Stimulated activated CD4-positive, alpha-beta T cell treated with anti-CD3 and anti-CD28 coated beads, Interleukin-1b, Interleukin-23, amount 100 ng/mL, for 4 hours (primary cell): ENCODE measurements around the gene WBP2.
"Not testable (repeated sequence)": the region's sequence is repeated elsewhere in the genome, so short reads cannot be mapped to it uniquely, and the experiment has no call there.

ENCODE experiments used
- DNase-seq, 2 donors: peaks; one replicate each; pipeline ENCODE4 v3.0.0-alpha.2; 2020; ENCODE audit warnings: low read depth in 2 of 2

The WBP2 gene

GRCh38 chr17:75889454-75889853 is 34.3 kb upstream of the WBP2 start:
- DNase-seq, result no peak

- no peak for DNase-seq
These were observed 33.3 kb upstream of the WBP2 start for GRCh38 chr17:75888484-75888883.

DNA sequence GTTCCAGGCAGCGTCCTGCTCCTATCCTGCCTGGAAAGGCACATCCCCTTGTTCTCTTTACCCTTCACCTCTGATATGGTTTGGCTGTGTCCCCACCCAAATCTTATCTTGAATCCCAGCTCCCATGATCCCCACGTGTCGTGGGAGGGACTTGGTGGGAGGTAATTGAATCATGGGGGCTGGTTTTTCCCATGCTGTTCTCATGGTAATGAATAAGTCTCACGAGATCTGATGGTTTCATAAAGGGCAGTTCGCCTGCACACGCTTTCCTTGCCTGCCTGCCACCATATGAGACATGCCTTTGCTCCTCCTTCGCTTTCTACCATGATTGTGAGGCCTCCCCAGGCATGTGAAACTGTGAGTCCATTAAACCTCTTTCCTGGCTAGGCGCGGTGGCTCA is 30.7 kb upstream of the WBP2 start:
- DNase-seq, result not testable (repeated sequence)

DNA sequence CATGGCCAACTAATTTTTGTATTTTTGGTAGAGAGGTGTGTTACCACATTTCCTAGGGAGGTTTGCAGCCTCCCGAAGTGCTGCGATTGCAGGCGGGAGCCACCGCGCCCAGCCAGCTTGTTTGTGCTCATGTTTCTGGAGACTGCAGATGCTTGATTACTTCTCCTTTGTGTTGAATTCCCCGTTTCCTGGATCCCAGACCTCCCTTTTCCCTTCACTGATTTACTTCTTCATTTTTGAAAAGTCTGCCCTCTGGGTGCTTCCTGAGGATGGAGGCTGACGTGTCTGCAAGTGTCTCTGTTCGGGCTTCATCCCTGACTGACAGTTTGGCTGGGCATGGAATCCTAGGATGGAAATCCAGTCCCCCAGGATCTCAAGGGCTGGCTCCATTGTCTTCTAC is 30.3 kb upstream of the WBP2 start:
- DNase-seq, result no peak

DNA sequence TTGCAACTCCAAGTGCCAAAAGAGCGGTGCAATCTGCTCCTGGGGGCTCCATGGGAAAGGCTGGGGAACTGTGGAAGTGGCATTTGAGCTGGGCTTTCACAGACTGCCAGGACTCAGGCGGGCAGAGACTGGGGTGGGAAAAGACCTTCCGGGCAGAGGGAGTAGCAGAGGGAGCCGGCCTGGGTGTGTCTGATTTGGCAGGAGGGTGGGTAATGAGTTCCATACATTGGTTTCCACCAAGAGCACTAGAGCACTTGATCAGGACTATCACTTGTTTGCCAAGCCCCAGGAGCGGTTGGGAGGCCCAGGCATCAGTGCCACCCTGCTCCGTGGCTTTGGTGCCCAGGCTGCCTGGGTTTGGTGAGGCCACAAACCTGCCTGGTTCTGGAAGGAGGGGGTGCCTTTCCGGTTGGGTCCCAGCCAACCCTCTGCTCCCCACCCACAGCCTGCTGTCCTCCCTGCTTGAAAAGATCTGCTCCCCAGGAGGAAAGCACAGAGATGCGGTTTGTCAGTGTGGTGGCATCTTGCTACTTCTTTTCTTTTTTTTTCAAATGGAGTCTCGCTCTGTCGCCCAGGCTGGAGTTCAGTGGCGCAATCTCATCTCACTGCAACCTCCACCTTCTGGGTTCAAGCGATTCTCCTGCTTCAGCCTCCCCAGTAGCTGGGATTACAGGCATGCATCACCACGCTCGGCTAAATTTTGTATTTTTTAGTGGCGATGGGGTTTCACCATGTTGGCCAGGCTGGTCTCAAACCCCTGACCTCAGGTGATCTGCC is 26.7 kb upstream of the WBP2 start:
- no peak for DNase-seq

GRCh38 chr17:75880266-75880665 is 25.1 kb upstream of the WBP2 start:
- no peak for DNase-seq

GRCh38 chr17:75878174-75878998 is 23.3 kb upstream of the WBP2 start, which contains the start of gene TRIM47:
TSS of gene TRIM47 (minus strand) at chr17:75878581. CDS start at chr17:75878548, 33 bp downstream.
- no peak for DNase-seq

DNA sequence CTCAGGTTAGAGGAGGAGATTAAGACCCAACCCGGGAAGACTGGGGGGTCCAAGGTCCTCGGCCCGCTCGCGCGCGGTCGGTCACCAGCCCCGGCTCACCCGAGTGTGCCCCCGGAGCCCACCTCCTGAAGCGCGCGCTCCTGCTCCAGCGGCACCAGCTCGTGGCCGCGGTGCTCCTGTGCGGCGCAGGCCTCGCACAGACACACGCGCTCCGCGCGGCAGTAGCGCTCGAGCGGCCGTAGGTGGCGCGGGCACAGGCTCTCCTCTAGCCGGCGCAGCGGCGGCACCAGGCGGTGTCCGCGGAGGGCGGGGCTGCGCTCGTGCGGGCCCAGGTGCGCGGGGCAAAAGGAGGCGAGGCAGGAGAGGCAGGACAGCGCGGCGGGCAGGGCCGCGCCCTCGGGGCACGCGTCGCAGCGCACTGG is 22.6 kb upstream of the WBP2 start:
- DNase-seq, result peak; percentile 56 to 62

DNA sequence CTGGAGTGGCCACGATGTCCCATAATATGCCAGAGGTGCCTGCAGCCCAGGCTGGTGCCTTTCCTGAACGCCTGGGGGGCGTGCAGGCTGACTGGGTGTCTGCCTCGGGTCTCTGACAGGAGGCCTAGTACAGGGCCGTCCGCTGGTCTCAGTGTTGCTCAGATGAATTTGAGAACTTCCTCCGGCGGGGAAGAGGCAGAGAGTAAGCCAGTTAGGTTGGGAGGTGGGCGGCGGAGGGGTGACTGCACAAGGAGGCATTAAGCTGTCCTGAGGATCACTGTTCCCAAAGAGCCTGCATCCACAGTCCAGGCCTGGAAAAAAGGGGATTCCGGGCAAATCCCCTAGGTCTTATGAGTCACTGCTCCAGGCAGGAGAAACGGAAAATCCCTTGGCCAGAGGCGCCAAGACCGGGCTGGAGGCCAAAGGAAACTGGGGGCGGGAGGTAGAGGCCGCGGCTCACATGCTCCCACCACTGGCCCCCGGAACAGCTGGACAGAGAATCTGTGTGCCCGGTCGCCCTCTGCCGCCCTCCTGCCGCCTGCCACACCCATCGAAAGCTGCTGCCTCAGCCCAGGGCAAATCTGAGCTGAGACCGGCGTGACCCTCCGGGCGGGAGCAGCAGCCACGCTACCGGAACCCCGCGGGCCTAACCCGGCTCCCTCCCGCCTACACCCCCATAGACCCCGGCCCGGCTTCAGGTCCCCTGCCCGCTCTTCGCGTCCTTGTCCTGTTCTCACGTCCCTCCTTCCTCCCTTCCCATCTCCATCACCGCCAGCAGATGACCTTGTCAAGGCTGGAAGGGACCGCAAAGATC is 22.0 kb upstream of the WBP2 start:
- DNase-seq, result peak in 1 of 2 donors; percentile 32

DNA sequence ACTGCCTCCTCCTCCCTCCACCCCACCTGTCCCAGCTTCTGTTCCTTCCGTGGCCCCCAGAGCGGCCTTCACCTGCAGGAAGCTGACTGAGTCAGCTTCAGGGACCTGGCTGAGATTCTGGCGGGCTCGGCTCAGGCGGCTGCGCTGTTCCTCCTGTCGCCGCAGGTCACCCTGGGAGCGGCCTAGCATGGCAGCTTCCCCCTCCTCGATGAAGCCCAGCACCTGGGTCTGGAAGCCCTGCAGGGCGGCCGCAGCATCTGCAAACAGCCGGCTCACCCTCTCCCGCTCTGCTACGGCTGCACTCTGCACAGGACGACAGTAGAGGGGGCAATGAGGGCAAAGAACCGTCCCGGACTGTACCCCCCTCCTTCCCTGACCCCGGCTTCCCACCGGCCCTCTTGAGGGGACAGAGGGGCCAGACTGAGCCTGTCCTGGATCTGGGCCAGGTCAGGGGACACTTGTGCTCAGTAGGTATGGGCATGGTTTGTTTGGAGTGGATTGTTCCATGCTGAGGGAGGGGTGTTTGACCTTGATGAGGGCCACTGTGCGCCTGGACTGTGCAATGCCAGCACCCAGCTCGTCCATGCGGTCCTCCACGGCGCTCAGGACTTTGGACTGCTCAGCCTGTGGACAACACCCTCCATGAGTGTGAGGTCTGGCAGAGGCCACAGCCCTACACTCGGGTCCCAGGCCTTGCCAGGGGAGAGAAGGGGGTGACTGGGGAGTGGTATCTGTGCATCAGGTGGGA is 21.2 kb upstream of the WBP2 start:
- DNase-seq, result peak; percentile 48 to 53

DNA sequence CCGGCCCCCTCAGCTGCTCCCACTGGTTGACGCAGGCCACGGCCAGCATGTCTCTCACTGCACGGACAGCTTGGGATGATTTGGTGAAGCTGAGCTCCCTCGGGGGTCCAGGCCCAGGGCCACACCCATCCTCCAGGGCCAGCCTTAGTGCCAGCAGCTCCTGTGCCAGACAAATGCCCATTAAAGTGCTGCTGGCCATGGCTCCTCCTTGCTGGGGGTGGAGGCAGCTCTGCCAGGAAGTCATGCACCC is 20.7 kb upstream of the WBP2 start:
- DNase-seq, result no peak

DNA sequence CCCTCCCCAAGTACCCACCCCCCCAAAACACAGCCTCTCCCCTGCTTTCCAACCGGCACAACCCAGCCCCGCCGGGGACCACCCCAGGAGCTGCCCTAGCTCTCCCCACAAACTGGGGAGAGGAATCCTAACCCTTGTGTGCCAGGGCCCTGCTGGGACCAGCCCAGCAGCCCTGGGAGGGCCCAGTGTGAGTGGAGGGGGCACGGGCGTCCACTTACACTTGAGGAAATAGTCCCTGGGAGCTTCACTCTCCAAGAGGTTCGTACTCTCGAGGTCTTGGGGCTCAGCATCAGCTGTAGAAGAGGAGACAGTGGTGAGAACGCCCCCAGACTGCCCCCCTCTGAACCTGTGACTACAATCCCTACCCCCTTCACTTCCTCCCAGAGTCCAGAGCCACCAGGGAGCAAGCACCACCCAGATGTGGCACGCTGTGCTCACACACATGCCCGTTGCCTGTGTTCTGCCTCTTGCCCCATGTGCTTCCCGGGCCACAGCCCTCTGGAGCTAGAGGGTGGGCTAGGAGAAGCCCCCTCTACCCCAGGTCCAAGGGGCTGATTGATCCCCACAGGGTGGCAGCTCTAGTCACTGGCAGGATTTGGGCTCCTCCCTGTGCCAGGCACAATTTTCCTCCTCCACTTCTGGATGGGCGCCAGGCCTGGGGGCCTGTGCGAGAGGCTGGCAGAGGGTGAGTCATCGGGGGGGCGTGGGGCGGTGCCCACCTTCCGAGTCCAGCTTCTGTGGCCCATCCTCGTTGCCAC is 20.2 kb upstream of the WBP2 start:
- no peak for DNase-seq

DNA sequence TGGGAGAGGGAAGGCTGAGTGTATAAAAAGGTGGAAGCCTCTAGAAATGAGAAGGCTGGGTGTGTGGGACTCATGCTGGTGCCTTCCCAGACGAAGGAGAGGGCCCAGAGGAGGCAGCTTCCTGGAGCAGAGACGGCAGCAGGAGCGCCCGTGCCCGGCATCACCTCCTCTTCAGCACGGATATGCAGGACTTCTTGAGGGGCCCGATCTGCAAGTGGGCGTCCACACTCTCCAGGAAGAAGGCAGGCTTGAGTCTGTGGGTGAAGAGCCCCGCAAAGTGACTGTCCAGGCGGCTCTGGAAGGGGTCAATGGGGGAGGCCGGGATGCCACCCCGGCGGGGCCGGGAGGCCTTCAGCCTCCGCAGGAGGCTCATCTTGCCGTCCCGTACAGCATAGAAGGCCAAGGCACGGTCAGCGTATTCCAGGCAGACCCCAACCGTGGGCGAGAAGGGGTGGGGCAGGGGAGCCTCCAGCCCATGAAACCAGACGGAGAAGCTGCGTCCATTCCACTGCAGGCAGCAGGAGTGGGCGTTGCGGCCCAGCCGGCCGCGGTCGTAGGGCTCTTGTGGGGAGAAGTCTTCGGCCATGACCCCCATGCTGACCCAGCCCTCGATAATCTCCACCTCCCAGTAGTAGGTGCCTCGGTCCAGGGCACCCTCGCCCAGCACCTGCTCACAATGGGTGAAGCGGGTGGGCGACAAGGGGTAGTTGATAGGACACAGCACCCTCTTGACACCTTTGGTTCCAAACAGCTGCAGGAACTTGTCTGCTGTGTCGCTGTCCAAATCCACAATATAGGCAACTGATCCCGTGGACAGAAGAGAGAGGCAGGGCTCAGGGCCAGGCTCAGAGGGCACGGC is 19.4 kb upstream of the WBP2 start:
- no peak for DNase-seq

DNA sequence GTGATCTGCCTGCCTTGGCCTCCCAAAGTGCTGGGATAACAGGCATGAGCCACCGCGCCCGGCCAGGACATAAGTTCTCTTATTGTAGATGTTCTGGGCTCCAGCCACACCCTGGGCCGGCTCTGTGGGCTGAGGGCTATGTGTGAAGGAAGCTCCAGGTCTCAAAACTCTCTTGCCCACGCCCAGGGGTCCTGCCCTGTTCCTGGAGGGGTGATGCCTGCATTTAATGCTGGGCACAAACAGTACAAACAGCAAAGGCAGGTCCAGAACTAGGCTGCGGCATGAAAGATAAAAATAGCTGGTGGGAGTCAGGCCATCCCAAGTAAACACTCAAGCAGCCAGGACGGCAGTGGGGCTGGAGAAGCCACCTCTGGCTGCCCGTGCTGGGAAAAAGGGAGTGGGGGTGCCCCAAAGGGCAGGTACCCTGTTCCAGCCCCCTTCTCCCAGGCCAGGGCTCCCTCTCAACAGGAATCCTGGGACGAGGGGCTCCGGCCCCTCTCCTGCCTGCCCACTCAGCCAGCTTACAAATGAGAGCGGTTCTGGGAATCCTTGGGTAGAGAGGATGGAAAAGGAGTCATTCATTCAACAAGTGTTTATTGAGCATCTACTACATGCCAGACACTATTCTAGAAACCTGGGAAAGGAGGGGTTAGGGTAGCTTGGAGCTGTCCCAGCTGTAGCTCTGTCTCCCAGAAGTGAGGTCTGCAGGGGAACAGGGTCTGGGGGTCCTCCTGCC is 18.6 kb upstream of the WBP2 start:
- no peak for DNase-seq

DNA sequence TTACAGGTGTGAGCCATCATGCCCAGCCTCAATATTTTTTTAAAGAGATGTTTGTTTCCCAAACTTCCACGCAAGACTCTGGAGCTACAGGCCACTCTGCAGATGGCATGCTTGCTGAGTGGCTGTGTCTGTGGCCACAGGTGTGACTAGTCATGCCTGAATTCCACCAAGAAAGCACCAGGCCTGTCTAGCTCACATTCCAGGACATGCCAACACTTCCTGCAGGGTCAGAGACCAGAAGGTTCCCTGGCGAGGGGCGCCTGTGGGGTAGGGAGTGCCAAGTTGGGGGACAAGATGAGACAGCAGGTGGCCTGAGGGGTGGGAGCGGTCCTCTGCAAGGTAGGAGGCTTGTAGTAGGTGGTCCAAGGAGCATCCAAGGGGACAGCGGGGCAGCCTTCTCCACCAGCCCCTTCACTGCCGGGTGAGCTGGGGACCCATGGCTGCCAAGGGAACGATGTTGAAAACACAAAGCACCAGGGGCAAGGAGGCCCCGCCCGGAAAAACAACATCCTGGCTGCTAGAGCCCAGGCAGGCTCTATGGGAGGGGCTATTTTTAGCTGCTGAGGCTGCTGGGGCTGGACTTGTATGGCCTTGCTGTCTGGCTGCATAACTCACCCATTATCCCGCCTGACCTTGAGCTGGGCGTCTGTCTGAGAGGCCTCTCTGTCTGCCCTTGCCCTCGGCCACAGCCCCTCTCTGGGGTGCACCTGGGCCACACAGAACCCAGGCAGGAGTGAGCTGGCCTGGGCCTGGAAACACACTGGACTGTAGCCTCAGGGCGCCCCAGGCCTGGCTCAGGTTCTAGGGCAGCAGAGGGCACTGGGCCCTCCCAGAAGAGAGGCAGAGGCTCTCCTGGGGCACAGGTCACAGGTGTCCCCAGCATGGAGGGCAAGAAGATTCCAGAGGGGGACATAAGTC is 17.6 kb upstream of the WBP2 start:
- DNase-seq, result no peak

DNA sequence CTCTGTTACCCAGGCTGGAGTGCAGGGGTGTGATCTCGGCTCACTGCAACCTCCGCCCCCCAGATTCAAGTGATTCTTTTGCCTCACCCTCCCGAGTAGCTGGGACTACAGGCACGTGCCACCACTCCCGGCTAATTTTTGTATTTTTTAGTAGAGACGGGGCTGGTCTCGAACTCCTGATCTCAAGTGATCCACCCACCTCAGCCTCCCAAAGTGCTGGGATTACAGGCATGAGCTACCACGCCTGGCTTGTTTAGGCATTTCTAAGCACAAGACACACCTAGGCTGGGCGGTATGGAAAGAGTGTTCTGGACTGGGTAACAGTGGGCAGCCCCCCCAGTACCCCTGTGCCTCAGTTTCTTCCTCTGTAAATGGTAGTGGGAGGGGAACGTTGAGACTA is 15.1 kb upstream of the WBP2 start:
- not testable (repeated sequence) for DNase-seq

DNA sequence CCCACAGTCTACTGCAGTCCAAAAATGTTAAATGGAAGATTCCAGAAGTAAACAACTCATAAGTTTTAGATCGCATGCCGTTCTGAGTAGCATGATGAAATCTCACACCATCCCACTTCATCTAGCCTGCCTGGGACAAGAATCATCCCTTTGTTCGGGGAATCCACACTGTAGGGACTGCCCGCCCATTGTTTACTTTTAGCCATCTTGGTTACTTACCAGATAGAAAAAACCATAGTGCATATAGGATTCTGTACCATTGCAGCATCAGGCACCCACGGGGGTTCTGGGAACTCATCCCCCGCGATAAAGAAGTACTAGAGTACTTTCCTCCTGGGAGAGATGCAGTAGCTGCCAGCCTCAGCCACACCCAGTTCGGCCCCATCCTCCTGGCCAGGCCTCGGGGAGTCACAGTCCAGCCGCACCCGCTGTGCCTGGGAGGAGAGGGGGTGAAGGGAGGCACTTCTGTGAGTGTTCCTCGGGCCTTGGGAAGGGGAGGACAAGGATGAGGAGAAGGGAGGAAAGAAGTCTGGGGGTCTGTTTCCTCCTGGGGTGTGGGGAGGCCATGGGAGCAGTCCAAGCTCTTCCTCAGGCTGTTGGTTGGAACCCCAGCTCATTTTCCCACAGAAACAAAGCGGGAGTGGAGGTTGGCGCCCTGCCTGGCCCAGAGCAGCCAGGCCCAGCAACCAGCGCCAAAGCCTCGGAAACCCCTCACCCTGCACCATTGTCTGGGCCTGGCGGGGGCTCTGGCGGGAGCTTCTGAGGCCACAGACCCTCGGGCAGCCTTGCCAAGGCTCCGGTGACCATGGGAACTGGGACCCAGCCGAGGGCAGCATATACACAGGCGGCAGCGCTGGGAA is 14.4 kb upstream of the WBP2 start:
- DNase-seq, result no peak
